ENCODE data around the gene HMOX1.
"Not testable (repeated sequence)": the region's sequence is repeated elsewhere in the genome, so short reads cannot be mapped to it uniquely, and the experiment has no call there.

HMOX1 gene

DNA sequence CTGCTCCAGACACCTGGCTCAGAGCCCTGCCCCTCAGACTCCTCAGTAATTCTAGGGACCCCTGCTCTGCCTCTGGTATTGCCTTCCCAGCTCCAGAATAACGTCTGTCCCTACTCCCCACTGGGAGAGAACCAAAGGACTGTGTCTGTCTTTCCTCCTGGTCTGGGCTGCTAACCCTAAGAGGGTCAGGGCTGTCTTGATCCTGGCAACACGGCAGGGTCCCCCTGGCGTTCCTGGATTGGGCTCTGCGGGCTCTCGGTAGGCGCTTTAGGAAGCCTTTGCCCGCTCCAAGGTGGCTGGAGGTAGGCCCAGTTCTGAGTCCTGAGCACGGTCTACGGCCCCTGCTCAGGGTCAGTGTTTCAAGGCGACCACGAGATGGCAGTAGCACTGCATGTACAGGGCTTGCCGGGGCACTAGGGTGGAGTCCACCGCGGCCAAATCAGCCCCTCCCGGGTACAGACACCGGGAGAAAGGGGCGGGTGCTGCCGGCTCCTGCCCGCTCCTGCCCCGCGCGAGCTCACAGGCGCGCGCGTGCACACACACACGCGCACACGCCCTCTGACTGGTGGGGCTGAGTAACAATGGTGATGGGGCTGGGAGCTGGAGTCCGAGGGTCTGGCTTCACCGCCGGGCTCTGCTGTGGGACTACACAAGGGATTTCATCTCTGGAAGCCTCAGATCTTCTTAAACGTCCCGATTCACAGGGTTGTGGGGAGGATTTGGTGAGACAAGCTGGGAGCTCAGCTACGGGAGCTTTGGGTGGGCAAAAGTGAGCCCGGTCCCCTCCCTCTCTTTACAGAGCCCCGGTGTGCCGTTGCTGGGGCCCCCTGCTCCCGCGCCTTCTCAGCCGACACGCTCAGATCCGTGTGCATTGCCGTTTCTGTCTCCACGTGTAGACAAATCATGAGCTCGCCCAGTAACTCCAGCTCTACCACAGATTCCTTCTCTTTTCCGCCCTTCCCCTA, 30.1 kb upstream of the HMOX1 start:
- peak; percentile 84 for DNase-seq

- DNase-seq: peak; percentile 18
Measured at GRCh38 chr22:35352214-35353111, 28.4 kb upstream of the HMOX1 start.

DNA sequence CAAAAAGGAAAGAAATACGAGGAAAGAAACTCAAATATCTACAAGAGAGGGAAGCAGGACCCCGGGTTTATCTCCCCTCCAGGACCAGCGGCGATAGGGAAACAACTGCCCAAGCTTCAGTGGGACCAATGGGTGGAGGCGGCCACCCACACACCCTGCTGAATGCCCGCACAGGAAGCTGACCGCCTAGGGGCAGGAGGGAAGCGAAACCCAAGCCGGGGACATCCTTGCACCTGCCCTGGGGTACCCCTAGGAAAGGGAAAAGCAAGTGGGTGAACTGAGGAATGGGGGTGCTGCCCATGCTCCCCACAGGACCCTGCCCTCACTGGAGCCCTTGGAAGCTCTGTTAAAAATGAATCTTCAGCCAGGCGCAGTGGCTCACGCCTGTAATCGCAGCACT, 27.6 kb upstream of the HMOX1 start:
- DNase-seq: no peak

- DNase-seq: no peak
Measured at GRCh38 chr22:35354068-35354467, 26.8 kb upstream of the HMOX1 start.

- no peak for DNase-seq
Measured at GRCh38 chr22:35357883-35358621, 22.8 kb upstream of the HMOX1 start.

- DNase-seq: no peak
Measured at GRCh38 chr22:35359380-35360065, 21.4 kb upstream of the HMOX1 start.

DNA sequence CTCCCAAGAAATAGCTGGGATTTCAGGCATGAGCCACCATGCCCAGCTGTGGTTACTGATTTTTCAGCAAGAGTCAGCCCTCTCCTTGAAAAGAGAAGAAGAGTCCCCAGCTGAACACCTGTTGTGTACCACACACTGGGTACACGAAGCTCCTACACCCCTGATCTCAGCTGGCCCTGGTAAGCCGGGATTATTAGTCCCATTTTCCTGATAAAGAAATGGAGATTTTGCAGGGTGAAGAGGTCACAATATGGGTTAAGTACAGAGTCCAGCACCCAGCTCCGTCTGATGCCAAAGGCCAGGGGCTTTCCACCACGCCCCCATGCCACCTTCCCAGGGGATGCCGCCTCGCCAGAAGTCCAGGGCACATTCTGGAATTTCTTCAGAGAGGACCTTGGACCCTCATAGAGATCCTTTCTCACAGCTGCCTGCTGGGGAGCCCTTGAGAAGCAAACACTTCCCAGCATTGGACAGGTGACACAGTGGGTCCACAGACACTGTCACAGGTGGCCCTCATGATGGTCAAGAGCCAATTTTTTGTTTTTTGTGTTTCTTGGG, 19.8 kb upstream of the HMOX1 start:
- no peak for DNase-seq

- DNase-seq: no peak
Measured at GRCh38 chr22:35363566-35364086, 17.3 kb upstream of the HMOX1 start.

DNA sequence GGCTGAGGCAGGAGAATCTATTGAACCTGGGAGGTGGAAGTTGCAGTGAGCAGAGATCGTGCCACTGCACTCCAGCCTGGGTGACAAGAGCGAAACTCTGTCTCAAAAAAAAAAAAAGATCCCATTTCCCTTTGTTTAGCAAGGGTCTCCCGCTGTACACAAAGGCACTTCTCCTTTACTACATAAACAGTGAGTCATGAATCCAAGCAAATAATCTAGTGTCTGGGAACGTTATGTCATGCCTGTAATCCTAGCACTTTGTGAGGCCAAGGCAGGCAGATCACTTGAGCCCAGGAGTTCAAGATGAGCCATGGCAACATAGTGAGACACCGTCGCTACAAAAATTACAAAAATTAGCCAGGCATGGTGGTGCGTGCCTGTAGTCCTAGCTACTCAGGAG, 16.7 kb upstream of the HMOX1 start:
- DNase-seq: not testable (repeated sequence)

GRCh38 chr22:35367331-35367886, 13.5 kb upstream of the HMOX1 start:
- DNase-seq: no peak

DNA sequence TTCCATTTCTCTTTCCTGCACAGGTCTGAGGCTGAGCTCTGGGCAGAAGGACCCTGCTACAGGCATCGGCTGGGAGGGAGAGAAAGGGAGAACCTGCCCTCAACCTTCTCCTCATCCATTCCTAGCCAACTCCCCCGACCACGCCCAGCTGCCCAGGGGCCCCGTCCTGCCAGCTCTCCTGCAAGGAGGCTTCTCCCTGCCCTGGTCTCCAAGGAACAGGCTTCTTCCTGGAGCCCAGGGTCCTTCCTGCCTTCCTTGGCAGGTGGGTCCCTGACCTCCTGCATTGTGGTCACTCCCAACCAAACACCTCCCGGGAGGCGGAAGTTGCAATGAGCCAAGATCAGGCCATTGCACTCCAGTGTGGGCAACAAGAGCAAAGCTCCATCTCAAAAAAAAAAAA, 12.5 kb upstream of the HMOX1 start:
- DNase-seq: no peak

- DNase-seq: no peak
Measured at GRCh38 chr22:35369996-35370395, 10.9 kb upstream of the HMOX1 start.

- no peak for DNase-seq
Measured at GRCh38 chr22:35373781-35374180, 7.1 kb upstream of the HMOX1 start.

DNA sequence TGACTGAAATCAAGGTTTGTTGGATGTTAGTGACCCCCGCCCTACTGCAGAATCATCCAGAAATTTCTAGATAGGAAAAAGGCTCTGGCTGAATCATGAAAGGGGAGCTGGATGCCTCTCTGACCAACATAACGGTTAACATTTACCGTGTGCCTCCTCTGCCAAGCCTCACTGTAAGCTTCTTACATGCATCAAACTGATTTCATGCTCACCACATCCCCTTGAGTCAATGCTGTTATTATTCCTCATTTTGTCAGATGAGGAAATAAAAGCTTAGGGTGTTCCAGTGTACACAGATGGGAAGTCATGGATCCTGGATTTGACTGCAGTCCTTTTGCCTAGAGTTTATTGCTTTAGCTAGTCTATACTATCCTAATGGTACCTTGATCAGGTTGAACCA, 5.9 kb upstream of the HMOX1 start:
- no peak for DNase-seq

DNA sequence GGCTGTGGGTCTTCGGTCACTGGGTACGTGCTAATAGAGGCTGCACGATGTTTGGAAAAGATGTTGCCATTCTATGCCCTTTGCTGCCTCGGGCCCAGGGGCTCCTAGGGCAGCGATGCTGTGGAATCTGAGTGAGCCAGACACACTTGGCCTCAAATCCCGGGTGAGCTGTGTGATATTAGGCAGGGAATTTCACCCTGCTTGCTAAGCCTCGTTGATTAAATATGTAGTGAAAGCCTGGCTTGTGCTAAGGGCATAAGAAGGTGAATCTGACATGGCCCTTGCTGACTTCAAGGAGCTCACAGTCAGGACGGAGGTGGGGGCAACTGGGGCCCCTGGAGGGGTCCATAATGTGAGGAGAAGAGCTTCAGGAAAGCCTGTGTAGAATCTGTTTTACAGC, 5.4 kb upstream of the HMOX1 start:
- DNase-seq: no peak

- no peak for DNase-seq
Measured at GRCh38 chr22:35376728-35377472, 4.0 kb upstream of the HMOX1 start.

DNA sequence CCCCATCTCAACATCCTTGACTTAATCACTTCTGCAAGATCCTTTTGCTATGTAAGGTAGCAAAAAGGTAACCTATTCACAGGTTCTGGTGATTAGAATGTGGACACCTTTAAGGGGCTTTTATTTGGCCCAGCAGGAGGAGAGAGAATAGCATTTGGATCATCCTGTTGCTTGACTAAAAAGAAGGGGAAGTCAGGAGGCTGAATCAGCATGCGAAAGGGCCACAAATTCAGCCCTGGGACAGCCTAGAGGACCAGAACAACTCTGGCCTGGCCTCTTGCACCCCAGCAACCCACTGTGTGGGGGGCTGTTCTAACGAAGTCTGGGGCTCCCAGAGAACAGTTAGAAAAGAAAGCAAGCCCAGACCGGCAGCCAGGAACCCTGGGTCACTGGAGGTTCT, 3.2 kb upstream of the HMOX1 start:
- no peak for DNase-seq

DNA sequence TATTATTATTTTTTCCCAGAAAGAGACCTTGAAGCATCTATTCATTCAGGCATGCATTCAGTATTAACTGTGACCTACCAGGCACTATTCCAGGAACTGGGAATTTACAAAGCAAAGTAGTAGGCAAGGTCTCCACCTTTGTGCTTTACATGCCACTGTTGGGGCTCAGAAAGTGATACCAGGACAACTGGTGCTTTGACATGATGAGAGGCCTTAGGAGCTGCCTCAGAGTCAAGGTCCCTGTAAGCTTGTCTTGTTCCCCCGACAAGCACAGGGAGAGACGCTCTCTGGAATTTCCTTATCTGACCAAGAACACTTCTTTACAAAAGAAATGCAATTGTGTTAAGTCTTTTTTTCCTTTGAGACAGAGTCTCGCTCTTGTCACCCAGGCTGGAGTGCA, 2.3 kb upstream of the HMOX1 start:
- DNase-seq: no peak

DNA sequence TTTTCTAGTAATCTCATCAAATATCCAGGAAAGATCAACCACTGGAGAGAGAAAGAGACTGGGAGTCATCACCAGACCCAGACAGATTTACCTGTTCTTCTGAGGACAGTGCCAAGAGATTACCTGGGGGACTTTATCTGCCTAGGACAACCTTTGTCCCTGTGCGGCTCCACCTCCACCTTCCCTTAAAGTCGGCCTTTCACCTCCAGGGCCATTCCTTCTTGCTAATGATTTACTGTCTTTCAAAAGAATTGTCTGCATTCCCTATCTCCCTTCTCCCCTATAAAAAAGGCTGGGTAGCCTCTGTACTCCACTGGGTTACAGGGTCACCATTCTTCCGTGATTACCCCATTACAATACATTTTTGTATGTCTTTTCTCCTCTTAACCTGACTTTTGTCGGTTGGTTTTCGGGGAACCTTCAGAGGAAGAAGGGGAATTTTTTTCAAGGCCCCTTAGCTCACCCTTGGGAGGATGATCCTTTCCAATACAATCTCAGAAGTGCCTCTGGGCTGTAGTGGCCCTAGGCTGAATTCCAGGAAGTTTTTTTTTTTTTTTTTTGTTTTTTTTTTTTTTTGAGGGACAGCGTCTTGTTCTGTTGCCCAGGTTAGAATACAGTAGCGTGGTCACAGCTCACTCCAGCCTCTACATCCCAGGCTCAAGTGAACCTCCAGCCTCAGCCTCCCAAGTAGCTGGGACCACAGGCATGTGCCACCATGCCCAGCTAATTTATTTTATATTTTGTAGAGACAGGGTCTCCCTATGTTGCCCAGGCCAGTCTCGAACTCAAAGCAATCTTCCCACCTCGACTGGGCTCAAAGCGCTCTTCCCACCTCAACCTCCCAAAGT, 1.5 kb upstream of the HMOX1 start:
- DNase-seq: no peak

DNA sequence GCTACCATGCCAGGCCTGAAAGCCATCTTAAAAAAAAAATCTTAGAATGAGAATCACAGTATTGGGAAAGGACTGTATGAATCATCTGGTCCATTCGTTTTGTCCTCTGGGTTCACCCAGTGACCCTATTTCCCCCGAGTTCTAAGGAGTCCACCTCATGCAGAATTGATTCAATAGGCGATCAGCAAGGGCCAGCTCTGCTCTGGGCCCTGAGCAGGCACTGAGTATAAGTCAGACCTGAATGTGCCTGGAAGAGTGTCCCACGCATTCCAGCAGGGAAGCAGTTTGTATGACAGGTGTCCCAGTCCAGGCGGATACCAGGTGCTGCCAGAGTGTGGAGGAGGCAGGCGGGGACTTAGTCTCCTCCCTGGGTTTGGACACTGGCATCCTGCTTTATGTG, 883 bp upstream of the HMOX1 start:
- no peak for DNase-seq
